Measurements from ENCODE around the gene TYW1B. TPM values are rescaled to one million over a fixed set of nuclear protein-coding genes. Genes with fewer than 3 reads are reported as not detected.
"Not testable (repeated sequence)": the region's sequence is repeated elsewhere in the genome, so short reads cannot be mapped to it uniquely, and the experiment has no call there.

Gene TYW1B
- total and polyA plus RNA-seq, 2 experiments from 2014 or later, result 1.7 to 1.9 TPM

DNA sequence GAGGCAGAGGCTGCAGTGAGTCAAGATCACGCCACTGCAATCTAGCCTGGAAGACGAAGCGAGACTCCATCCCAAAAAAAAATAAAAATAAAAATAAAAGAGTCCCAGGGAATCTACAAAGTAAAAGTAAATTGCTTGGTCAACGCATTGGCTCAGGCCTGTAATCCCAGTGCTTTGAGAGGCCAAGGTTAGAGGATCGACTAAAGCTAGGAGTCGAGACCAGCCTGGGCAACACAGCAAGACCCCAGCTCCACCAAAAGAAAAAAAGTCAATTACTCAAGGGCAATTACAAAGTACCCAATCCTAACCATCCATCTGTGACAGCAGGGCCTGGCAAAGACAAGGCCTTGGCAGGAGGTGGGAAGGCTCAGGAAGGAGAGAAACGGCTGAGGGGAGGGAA is 288.3 kb downstream of the TYW1B start:
- 89% methylated on average over 7 of the region's 7 CpGs for WGBS (ENCODE audit: low lambda C conversion rate, missing lambda C conversion rate)
- Histone ChIP-seq H3K4me3 (no peak overlapping the region), H3K4me2 (no peak overlapping the region), H3K9me3 (ENCODE audit: low read depth) (no peaks in the 10 kb centered on the region), H3K79me2 (no peaks in the 10 kb centered on the region), H3K4me1 (ENCODE audit: insufficient read depth) (no peaks in the 10 kb centered on the region), H3K9me2 (replicated peaks; ENCODE audit: insufficient read depth) (no peaks in the 10 kb centered on the region), H2AFZ (no peak overlapping the region), H3K27ac (no peak overlapping the region), H3K36me3 (replicated peaks; ENCODE audit: insufficient read depth, low read depth) (no peaks in the 10 kb centered on the region), H3K27me3 (no peaks in the 10 kb centered on the region), H4K20me1 (ENCODE audit: insufficient read depth, poor library complexity, severe bottlenecking) (no peaks in the 10 kb centered on the region)
- DNase-seq (ENCODE audit: low spot score), result no peak
- TF ChIP-seq EZH2 (IDR thresholded peaks at IDR 0.05; ENCODE audit: borderline replicate concordance) (no peak), EZH2phosphoT487 (IDR thresholded peaks at IDR 0.05; ENCODE audit: low read depth, severe bottlenecking, unreplicated experiment) (no peak)
- TF ChIP-seq, protein P1, sequence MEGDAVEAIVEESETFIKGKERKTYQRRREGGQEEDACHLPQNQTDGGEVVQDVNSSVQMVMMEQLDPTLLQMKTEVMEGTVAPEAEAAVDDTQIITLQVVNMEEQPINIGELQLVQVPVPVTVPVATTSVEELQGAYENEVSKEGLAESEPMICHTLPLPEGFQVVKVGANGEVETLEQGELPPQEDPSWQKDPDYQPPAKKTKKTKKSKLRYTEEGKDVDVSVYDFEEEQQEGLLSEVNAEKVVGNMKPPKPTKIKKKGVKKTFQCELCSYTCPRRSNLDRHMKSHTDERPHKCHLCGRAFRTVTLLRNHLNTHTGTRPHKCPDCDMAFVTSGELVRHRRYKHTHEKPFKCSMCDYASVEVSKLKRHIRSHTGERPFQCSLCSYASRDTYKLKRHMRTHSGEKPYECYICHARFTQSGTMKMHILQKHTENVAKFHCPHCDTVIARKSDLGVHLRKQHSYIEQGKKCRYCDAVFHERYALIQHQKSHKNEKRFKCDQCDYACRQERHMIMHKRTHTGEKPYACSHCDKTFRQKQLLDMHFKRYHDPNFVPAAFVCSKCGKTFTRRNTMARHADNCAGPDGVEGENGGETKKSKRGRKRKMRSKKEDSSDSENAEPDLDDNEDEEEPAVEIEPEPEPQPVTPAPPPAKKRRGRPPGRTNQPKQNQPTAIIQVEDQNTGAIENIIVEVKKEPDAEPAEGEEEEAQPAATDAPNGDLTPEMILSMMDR (IDR thresholded peaks at IDR 0.05; ENCODE audit: poor library complexity), result no peak

DNA sequence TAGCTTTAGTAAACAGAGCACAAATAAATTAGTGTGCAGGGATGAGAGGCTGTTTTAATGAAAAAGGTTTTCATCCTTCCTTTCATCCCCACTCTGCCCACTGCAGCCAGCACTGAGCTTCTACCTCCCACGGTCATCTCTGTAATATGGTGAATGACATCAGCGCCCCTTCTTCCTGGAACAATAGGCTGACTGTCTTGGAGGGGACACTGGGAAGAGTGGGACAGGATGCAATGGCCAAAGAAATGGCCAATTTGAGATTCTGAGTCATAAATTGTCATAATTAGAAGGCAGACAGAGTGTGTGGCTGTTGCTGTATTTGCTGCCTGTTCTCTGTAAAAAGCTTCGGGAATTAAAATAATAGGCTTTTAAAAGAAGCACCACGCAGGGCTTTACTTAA is 289.1 kb downstream of the TYW1B start:
- WGBS (ENCODE audit: low lambda C conversion rate, missing lambda C conversion rate), result 73% methylated on average over 4 of the region's 4 CpGs

DNA sequence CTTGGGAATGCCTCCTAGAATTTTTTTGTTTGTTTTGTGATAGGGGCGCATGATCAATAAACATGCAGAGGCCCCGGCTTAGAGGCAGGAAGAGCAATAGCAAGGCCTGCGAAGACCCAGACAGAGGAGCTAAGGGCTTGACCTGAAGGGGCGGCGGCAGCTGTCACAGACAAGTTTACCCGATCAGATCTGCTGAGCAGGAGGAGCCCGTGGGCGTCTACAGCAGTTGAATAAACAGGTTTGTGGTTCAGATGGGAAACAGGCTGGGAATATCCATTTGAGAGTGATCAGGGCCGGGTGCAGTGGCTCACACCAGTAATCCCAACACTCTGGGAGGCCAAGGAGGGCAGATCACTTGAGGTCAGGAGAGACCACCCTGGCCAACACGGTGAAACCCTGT is 289.9 kb downstream of the TYW1B start:
- Histone ChIP-seq H3K4me3 (no peak overlapping the region), H3K27me3 (no peaks in the 10 kb centered on the region), H2AFZ (no peak overlapping the region), H3K79me2 (no peaks in the 10 kb centered on the region), H3K9me3 (ENCODE audit: low read depth) (no peaks in the 10 kb centered on the region), H3K9me2 (replicated peaks; ENCODE audit: insufficient read depth) (no peaks in the 10 kb centered on the region), H3K4me2 (no peak overlapping the region), H3K27ac (no peak overlapping the region), H3K4me1 (ENCODE audit: insufficient read depth) (no peaks in the 10 kb centered on the region), H4K20me1 (ENCODE audit: insufficient read depth, poor library complexity, severe bottlenecking) (no peaks in the 10 kb centered on the region), H3K36me3 (replicated peaks; ENCODE audit: insufficient read depth, low read depth) (no peaks in the 10 kb centered on the region)
- TF ChIP-seq EZH2 (IDR thresholded peaks at IDR 0.05; ENCODE audit: borderline replicate concordance) (no peak), EZH2phosphoT487 (IDR thresholded peaks at IDR 0.05; ENCODE audit: low read depth, severe bottlenecking, unreplicated experiment) (no peak)
- TF ChIP-seq, protein P1 (IDR thresholded peaks at IDR 0.05; ENCODE audit: poor library complexity), result no peak
- no peak for DNase-seq (ENCODE audit: low spot score)
- WGBS (ENCODE audit: low lambda C conversion rate, missing lambda C conversion rate), result 66% methylated on average over 10 of the region's 10 CpGs

More for the DNA sequence above, 289.1 kb downstream of the TYW1B start:
- DNase-seq (ENCODE audit: low spot score), result no peak
- no peaks in the 10 kb centered on the region for H3K9me2 ChIP-seq (replicated peaks; ENCODE audit: insufficient read depth)
- H3K9me3 ChIP-seq (ENCODE audit: low read depth), result no peaks in the 10 kb centered on the region
- no peaks in the 10 kb centered on the region for H3K79me2 ChIP-seq
- no peaks in the 10 kb centered on the region for H4K20me1 ChIP-seq (ENCODE audit: insufficient read depth, poor library complexity, severe bottlenecking)
- H3K27me3 ChIP-seq, result no peaks in the 10 kb centered on the region
- no peak overlapping the region for H3K4me3 ChIP-seq
- H3K36me3 ChIP-seq (replicated peaks; ENCODE audit: insufficient read depth, low read depth), result no peaks in the 10 kb centered on the region
- TF ChIP-seq, protein P1 (IDR thresholded peaks at IDR 0.05; ENCODE audit: poor library complexity), result no peak
- TF ChIP-seq EZH2phosphoT487 (IDR thresholded peaks at IDR 0.05; ENCODE audit: low read depth, severe bottlenecking, unreplicated experiment), result no peak
- no peak for TF ChIP-seq EZH2 (IDR thresholded peaks at IDR 0.05; ENCODE audit: borderline replicate concordance)
- H3K4me2 ChIP-seq, result no peak overlapping the region
- no peak overlapping the region for H3K27ac ChIP-seq
- H3K4me1 ChIP-seq (ENCODE audit: insufficient read depth), result no peaks in the 10 kb centered on the region
- no peak overlapping the region for H2AFZ ChIP-seq

DNA sequence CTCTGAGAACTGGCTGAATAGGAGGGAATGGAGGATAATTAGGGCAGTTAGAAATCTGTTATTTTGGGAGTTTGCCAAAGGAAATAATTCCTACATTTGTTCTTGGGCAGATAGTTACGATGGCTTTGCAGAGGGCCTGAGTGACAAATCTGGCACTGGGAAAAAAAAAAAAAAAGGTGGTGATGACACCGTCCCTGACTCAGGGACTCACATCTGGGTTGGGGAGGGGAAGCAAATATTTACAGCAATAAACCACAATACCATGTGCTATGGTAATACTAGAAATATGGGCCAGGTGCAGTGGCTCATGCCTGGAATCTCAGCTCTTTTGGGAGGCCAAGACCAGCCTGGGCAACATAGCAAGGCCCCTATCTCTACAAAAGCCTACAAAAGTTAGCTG is 292.0 kb downstream of the TYW1B start:
- H3K9me3 ChIP-seq (ENCODE audit: low read depth); H3K27ac ChIP-seq; H3K9me2 ChIP-seq (replicated peaks; ENCODE audit: insufficient read depth); DNase-seq (ENCODE audit: low spot score); H3K27me3 ChIP-seq; H3K4me1 ChIP-seq (ENCODE audit: insufficient read depth); H2AFZ ChIP-seq; H3K36me3 ChIP-seq (replicated peaks; ENCODE audit: insufficient read depth, low read depth); H4K20me1 ChIP-seq (ENCODE audit: insufficient read depth, poor library complexity, severe bottlenecking); H3K4me3 ChIP-seq; H3K79me2 ChIP-seq; H3K4me2 ChIP-seq: not testable (repeated sequence)
- WGBS (ENCODE audit: low lambda C conversion rate, missing lambda C conversion rate), result 63% methylated on average over 2 of the region's 2 CpGs

DNA sequence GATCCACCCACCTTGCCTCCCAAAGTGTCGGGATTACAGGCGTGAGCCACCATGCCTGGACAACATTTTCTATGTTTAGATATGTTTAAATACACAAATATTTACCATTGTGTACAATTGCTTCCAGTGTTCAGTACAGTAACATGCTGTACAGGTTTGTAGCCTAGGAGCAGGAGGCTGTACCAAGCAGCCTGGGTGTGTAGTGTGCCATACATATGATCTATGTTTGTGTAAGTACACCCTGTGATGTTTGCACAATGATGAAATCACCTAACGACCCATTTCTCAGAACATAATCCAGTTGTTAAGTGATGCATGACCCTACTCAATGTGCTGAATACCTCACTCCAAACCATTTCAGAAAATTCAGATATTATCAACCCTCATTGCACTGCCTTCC is 297.0 kb downstream of the TYW1B start:
- H3K9me3 ChIP-seq (ENCODE audit: low read depth); H3K36me3 ChIP-seq (replicated peaks; ENCODE audit: insufficient read depth, low read depth); H3K4me1 ChIP-seq (ENCODE audit: insufficient read depth); H3K27me3 ChIP-seq; H3K4me3 ChIP-seq; H3K9me2 ChIP-seq (replicated peaks; ENCODE audit: insufficient read depth); H4K20me1 ChIP-seq (ENCODE audit: insufficient read depth, poor library complexity, severe bottlenecking); H3K79me2 ChIP-seq; H2AFZ ChIP-seq; H3K27ac ChIP-seq; DNase-seq (ENCODE audit: low spot score); H3K4me2 ChIP-seq: not testable (repeated sequence)
- 100% methylated on average over 2 of the region's 3 CpGs for WGBS (ENCODE audit: low lambda C conversion rate, missing lambda C conversion rate)

All from hepatocyte (in vitro differentiated cells).